Measurements from ENCODE around the gene DHRS1.

The DHRS1 gene

DNA sequence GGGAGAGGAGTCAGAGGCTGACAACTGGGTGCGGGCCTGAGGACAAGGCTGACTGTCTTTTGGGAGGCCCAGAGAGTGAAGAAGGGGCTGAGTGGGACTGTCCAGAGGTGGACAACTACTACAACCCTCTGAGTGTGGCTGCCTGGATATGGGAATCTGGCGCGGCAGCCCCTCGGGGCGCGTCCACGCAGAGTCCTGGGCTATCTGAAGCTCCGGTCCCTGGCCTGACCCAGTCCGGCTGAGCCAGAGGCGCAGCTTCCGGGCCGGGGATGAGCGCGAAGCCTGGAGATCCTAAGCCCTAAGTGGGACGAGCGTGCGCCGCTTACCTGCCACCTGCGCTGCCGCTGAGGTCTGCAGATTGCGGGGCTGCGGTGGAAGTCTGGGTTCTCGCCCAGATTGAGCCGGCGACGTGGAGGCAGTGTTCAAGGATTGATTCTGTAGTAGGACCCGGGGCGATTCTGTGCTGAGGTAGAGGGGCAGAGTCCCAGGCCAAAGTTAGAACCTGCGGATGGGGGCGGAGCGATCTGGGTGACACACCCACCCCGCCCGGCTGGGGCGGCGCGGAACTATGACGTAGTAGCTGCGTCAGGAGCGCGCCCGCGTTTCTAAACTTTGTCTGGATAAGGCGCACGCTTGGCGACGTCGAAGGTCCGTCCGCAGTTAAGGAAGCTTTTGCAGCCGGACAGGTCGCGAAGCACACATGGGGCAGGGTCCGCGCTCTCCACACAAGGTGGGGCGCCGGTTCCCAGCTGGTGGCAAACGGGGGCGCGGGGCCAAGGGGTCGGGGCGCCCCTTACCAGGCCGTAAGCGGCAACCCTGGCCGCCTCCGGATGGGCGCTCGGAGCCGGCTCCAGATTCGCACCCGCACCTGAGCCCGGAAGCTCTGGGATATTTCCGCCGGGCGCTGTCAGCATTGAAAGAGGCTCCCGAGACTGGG lies at the start of gene DHRS1, which contains the start of gene NOP9:
TSS of gene DHRS1 (minus strand) at position 526 of the 937 bp plus-strand sequence. CDS start 674 bp downstream, outside the sequence.
TSS of gene NOP9 (plus strand) at position 596 of the 937 bp plus-strand sequence. CDS start at position 701, 105 bp downstream.
- Mint-ChIP-seq H3K9me3 (no peaks in the 10 kb centered on the region), H3K36me3 (ENCODE audit: insufficient read depth) (peaks cover 45% of the 10 kb centered on the region), H3K4me1 (peaks cover 41% of the 10 kb centered on the region), H3K4me3 (peak within 1 kb of the TSS; percentile 90), H3K27ac (ENCODE audit: low read depth) (peak within 1 kb of the TSS; percentile 92), H3K27me3 (no peaks in the 10 kb centered on the region)
- peak; percentile 82 for ATAC-seq (replicated peaks; ENCODE audit: extremely low read depth, poor library complexity, severe bottlenecking)
- DNase-seq (ENCODE audit: low spot score in 2 of 2) = peak; percentile 90 to 92

DNA sequence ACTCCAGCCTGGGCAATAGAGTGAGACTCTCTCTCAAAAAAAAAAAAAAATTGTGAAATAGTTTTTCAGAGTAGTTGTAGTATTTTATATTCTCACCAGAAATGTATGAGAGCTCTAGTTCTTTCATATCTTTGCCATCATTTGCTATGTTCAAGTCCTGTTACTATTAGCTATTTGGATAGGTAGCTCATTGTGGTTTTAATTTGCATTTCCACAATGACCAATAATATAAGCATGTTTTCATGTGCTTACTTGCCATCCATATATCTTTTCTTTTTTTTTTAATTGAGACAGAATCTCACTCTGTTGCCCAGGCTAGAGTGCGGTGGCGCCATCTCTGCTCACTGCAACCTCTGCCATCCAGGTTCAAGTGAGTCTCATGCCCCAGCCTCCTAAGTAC lies 48.6 kb upstream of the DHRS1 start:
- DNase-seq (ENCODE audit: low spot score in 2 of 2) (no peak), ATAC-seq (replicated peaks; ENCODE audit: extremely low read depth, poor library complexity, severe bottlenecking) (no peak)
- Mint-ChIP-seq H3K36me3 (ENCODE audit: insufficient read depth) (peaks cover 1% of the 10 kb centered on the region), H3K27ac (ENCODE audit: low read depth) (no peak overlapping the region), H3K27me3 (peaks cover 83% of the 10 kb centered on the region), H3K4me3 (no peak overlapping the region), H3K4me1 (no peaks in the 10 kb centered on the region), H3K9me3 (no peaks in the 10 kb centered on the region)

DNA sequence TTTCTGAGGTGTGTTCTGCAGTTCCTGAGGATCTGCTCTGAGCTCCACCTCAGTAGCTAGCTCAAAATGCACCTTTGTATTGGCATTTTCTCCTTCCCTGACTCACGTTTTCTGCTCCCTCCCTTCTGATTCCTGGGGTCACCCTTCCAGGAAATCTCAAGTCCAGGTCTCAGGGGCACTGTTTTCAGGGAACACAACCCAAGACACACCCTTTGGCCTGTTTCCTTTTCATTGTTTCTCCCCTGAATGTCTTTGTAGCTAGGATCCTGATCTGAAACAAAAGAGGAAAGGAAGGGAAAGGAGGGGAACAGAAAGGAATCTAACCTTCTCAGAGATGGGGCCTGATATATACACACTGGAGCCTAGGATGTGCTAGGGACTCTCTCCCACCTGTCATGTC lies 47.6 kb upstream of the DHRS1 start:
- Mint-ChIP-seq H3K4me3 (no peak overlapping the region), H3K9me3 (no peaks in the 10 kb centered on the region), H3K27me3 (peaks cover 83% of the 10 kb centered on the region), H3K36me3 (ENCODE audit: insufficient read depth) (peaks cover 1% of the 10 kb centered on the region), H3K27ac (ENCODE audit: low read depth) (no peak overlapping the region), H3K4me1 (no peaks in the 10 kb centered on the region)
- no peak for ATAC-seq (replicated peaks; ENCODE audit: extremely low read depth, poor library complexity, severe bottlenecking)
- no peak for DNase-seq (ENCODE audit: low spot score in 2 of 2)

DNA sequence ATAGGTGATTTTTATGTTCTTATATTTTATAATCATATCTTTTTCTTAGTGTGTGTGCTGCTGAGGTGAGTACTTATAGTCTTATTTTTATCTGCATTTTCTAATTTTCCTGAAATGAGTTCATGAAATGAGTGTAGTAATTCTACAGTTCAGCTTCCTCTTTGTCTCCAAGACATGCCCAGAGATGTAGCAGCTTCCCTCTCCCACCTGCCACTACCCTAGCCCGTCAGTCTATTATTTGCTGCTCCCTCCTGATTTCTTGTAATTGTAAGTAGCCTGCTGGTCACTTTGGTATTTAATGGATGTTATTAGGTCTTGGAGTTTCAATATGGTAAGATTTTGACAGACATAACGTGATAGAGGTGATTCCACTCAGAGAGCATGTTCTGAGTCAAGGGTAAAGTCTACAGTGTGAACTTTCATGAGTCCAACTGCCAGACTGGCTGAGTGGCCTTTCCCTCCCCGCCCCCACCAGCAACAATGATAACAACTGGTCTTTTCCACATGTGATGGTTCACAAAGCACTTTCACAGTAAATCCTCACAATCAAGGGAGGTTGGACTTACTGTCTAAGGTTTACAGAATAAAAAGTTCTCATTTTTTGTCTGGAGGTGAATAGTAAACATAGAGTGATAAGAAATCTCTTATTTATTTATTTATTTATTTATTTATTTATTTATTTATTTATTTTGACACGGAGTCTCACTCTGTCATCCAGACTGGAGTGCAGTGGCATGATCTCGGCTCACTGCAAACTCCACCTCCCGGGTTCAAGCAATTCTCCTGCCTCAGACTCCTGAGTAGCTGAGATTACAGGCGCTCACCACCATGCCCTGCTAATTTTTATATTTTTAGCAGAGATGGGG lies 44.4 kb upstream of the DHRS1 start:
- Mint-ChIP-seq H3K27me3 (peaks cover 53% of the 10 kb centered on the region), H3K9me3 (no peaks in the 10 kb centered on the region), H3K27ac (ENCODE audit: low read depth) (no peak overlapping the region), H3K4me1 (peaks cover 12% of the 10 kb centered on the region), H3K4me3 (no peak overlapping the region), H3K36me3 (ENCODE audit: insufficient read depth) (peaks cover 1% of the 10 kb centered on the region)
- ATAC-seq (replicated peaks; ENCODE audit: extremely low read depth, poor library complexity, severe bottlenecking) = no peak
- no peak for DNase-seq (ENCODE audit: low spot score in 2 of 2)

DNA sequence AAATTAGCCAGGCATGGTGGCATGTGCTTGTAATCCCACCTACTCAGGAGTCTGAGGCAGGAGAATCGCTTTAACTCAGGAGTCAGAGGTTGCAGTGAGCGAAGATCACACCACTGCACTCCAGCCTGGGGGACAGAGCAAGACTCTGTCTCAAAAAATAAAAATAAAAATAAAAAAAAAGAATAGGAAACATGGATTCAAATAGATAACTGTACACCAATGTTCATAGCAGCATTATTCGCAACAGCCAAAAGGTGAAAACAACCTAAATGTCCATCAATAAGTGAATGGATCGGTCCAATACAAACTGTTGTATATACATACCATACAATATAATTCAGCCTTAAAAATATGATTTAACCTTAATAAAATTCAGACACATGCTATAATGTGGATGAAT lies 43.3 kb upstream of the DHRS1 start:
- peaks cover 20% of the 10 kb centered on the region for H3K4me1 Mint-ChIP-seq
- H3K27ac Mint-ChIP-seq (ENCODE audit: low read depth) = no peak overlapping the region
- H3K27me3 Mint-ChIP-seq = peaks cover 48% of the 10 kb centered on the region
- no peak overlapping the region for H3K4me3 Mint-ChIP-seq
- no peak for ATAC-seq (replicated peaks; ENCODE audit: extremely low read depth, poor library complexity, severe bottlenecking)
- peaks cover 1% of the 10 kb centered on the region for H3K36me3 Mint-ChIP-seq (ENCODE audit: insufficient read depth)
- no peaks in the 10 kb centered on the region for H3K9me3 Mint-ChIP-seq
- DNase-seq (ENCODE audit: low spot score in 2 of 2) = no peak

DNA sequence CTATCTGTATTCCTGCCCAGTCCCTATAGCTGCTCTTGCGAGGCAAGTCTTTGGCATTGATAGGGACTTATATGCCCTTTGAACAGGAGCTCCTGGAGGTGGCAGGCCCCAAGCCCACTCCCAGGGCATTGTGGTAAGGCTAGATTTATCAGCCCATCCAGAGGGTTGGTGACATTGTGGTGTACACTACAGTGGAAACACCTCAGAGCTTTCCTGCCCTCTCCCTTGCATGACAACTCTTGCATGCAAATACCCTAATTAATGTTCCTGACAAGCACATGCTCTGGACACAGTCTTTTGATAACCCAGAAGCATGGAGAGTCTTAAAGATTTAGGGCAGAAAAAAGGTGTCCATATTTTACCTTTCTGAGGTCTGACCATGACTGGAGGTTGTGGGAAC lies 41.0 kb upstream of the DHRS1 start:
- Mint-ChIP-seq H3K27me3 (peaks cover 34% of the 10 kb centered on the region), H3K4me1 (peaks cover 27% of the 10 kb centered on the region), H3K9me3 (no peaks in the 10 kb centered on the region), H3K36me3 (ENCODE audit: insufficient read depth) (peaks cover 6% of the 10 kb centered on the region), H3K4me3 (peak overlapping the region; percentile 90), H3K27ac (ENCODE audit: low read depth) (no peak overlapping the region)
- DNase-seq (ENCODE audit: low spot score in 2 of 2) (no peak), ATAC-seq (replicated peaks; ENCODE audit: extremely low read depth, poor library complexity, severe bottlenecking) (no peak)

DNA sequence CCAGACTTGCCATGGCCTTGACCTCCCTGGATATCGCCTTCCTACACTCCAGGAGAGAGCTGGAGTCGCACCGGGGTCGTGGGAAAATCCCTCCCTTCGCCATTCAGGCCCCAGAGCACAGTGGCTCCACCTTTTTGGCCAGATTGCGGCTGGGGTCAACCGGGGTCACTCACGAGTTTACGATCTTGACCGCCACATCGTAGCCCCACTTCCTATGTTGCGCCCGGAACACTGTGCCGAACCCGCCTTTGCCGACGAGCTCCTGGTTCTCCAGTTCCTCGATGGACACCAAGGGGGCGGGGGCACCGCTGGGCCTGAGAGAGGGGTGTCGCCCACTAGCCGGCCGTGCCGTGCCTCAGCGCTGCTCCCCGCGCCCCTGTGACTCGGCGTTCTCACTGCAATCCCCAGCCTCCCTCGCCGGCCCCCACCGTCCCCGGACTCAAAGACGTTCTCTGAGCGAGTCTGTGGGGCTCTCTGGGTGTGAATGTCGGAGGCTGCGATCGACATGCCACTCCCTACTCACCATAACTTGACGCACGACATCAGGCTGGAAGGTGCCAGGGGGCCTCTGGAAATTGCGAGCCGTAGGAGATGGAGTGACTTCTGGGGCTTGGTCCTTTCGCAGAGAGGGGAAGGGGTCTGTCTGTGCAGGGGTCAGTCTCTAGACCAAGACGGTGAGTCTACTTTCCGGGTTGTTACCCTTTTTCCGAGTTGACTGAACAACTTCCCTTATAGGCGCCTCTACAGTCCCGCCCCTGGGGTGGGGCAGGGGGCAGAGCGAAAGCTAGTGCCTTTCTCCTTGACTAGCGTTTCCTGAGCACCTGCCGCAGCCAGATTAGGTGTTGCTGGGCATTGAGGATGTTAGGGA lies 39.9 kb upstream of the DHRS1 start, which contains the start of gene RIPK3:
TSS of gene RIPK3 (minus strand) at position 708 of the 868 bp plus-strand sequence. CDS start at position 543, 165 bp downstream.
- Mint-ChIP-seq H3K36me3 (ENCODE audit: insufficient read depth) (peaks cover 6% of the 10 kb centered on the region), H3K27ac (ENCODE audit: low read depth) (peak within 1 kb of the TSS; percentile 88), H3K27me3 (peaks cover 33% of the 10 kb centered on the region), H3K9me3 (no peaks in the 10 kb centered on the region), H3K4me1 (peaks cover 36% of the 10 kb centered on the region), H3K4me3 (peak within 1 kb of the TSS; percentile 90)
- ATAC-seq (replicated peaks; ENCODE audit: extremely low read depth, poor library complexity, severe bottlenecking) (peak; percentile 89), DNase-seq (ENCODE audit: low spot score in 2 of 2) (peak in 1 of 2 donors; percentile 47)

DNA sequence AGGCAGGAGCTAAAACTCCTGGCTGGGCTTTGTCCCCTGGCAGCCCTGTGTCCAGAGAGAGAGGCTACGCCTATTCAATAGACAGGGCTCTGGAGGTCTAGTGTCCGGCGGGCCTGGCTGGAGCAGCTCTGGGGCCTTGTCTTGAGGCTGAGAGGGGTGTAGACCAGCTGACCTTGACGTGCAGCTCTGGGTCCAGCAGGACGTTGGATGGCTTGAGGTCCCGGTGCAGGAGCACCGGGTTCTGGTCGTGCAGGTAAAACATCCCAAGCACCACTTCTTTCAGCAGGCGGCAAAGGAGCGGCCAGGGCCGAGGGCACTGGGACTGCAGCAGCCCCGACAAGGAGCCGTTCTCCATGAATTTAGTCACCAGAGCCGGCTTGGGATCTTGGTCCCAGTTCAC lies 39.3 kb upstream of the DHRS1 start:
- H3K27ac Mint-ChIP-seq (ENCODE audit: low read depth) = peak overlapping the region; percentile 88
- H3K27me3 Mint-ChIP-seq = peaks cover 29% of the 10 kb centered on the region
- peaks cover 6% of the 10 kb centered on the region for H3K36me3 Mint-ChIP-seq (ENCODE audit: insufficient read depth)
- H3K9me3 Mint-ChIP-seq = no peaks in the 10 kb centered on the region
- ATAC-seq (replicated peaks; ENCODE audit: extremely low read depth, poor library complexity, severe bottlenecking) (no peak), DNase-seq (ENCODE audit: low spot score in 2 of 2) (no peak)
- H3K4me3 Mint-ChIP-seq = peak overlapping the region; percentile 90
- peaks cover 36% of the 10 kb centered on the region for H3K4me1 Mint-ChIP-seq

DNA sequence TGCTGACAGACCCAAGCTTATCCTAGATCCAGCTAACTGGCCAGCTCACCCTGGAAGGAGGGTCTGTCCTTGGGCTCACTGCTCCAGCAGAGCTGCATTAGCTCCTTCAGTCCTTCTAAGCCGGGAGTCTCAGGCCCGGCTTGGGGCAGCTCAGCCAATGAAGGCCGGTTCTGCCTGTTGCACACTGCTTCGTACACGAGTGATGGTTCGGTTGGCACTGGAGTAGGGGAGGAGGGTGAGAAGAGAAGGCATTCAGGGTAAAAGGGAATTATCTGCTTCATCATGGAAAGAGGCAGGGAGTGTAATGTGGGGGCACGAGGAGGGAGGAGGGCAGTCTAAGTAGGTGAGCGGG lies 38.2 kb upstream of the DHRS1 start:
- DNase-seq (ENCODE audit: low spot score in 2 of 2) (no peak), ATAC-seq (replicated peaks; ENCODE audit: extremely low read depth, poor library complexity, severe bottlenecking) (no peak)
- no peaks in the 10 kb centered on the region for H3K9me3 Mint-ChIP-seq
- peaks cover 8% of the 10 kb centered on the region for H3K36me3 Mint-ChIP-seq (ENCODE audit: insufficient read depth)
- peaks cover 20% of the 10 kb centered on the region for H3K27me3 Mint-ChIP-seq
- no peak overlapping the region for H3K27ac Mint-ChIP-seq (ENCODE audit: low read depth)
- H3K4me1 Mint-ChIP-seq = peaks cover 36% of the 10 kb centered on the region
- peak overlapping the region; percentile 90 for H3K4me3 Mint-ChIP-seq

DNA sequence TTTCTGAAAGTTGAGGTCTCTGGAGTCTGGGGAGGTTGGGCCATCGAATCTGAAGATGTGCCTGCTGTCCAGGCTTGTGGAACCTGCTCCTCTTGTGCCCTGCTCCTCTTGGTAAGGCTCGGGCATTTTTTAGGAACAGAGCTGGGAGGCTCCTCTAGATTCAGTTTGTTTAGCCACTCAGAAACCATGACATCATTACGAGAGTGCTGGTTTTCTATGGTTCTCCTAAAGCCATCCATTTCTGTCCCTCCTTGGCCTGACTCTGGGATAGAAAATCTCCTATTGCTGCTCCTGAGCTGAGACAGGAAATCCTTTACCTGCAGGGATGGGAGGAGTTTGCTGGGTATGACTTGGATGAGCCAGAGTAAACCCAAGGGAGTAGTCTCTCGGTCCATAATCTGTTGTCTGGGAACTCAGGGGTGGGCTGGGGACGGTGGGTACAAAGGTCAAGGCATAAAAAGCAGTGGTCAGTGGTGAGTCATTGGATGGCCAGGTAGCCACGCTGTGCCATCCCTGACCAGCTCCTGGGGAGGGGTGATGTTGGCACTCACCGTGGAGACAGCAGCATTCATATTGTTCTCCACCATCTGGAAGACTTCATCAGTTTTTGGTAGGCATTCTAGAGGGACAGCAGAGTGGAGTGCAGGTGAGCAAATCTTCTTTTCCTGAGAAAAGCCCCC lies 37.7 kb upstream of the DHRS1 start:
- DNase-seq (ENCODE audit: low spot score in 2 of 2) (no peak), ATAC-seq (replicated peaks; ENCODE audit: extremely low read depth, poor library complexity, severe bottlenecking) (no peak)
- Mint-ChIP-seq H3K4me1 (peaks cover 39% of the 10 kb centered on the region), H3K9me3 (no peaks in the 10 kb centered on the region), H3K27me3 (peaks cover 15% of the 10 kb centered on the region), H3K27ac (ENCODE audit: low read depth) (no peak overlapping the region), H3K4me3 (peak overlapping the region; percentile 90), H3K36me3 (ENCODE audit: insufficient read depth) (peaks cover 11% of the 10 kb centered on the region)

DNA sequence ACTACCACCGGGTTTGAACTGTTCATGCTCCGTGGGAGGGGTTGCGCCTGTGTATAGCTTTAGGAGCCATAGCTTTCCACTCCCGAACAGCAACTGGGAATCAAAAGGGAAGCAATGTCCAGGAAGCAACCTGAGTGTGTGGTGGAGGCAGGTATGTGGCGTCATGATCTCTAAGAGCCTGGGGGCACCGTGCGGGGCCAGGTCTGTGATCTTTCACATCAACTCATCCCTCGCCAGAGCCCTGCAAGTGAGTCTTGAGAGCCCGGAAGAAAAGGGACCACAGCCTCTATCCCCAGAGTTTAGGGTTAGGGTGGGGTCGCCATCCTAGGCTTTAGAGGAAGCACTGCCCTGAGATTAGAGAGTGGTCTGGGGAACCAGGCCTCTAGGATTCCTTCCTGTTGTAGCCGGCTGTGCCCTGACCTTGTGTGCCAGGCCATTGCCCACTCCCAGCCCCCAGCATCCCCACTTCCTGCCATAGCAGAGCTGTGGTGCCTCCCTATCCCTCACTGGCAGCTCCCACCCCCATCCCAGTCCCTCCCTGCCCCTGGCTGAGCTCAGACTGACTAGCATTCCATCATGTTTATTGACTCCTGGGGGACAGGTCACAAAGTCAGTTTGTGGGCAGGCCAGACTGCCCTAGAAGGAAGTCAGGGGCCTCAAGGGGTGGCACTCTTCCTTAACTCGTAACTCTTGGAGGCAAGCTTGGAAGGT lies 36.0 kb upstream of the DHRS1 start:
- DNase-seq (ENCODE audit: low spot score in 2 of 2) (no peak), ATAC-seq (replicated peaks; ENCODE audit: extremely low read depth, poor library complexity, severe bottlenecking) (no peak)
- H3K4me3 Mint-ChIP-seq = peak overlapping the region; percentile 21
- H3K36me3 Mint-ChIP-seq (ENCODE audit: insufficient read depth) = peaks cover 17% of the 10 kb centered on the region
- H3K9me3 Mint-ChIP-seq = no peaks in the 10 kb centered on the region
- H3K27ac Mint-ChIP-seq (ENCODE audit: low read depth) = no peak overlapping the region
- peaks cover 54% of the 10 kb centered on the region for H3K4me1 Mint-ChIP-seq
- H3K27me3 Mint-ChIP-seq = peaks cover 12% of the 10 kb centered on the region
